ENCODE results near the gene POLN. TPM values are rescaled to one million over a fixed set of nuclear protein-coding genes. Genes with fewer than 3 reads are reported as not detected.

POLN gene
- total RNA-seq, 2 experiments from 2014 or later = 2.4 to 2.5 TPM

Other genes starting within 250 kb of the POLN start
- 10 to 100 TPM; 32.2 to 35.6 TPM for gene NELFA, start 233.1 kb downstream of the POLN start, total RNA-seq
- gene NAT8L, start 182.8 kb downstream of the POLN start, total RNA-seq = under 1 TPM in 1 of 2 experiments, not detected in 1; 0.05 TPM
- gene HAUS3, start within 50 bp of the POLN start, total RNA-seq = 10 to 100 TPM; 22.0 to 25.8 TPM
- gene MXD4, start 20.0 kb upstream of the POLN start, total RNA-seq = 1 to 10 TPM; 5.9 to 6.9 TPM
- gene ZFYVE28, start 176.5 kb upstream of the POLN start, total RNA-seq = 1 to 10 TPM; 6.1 to 6.3 TPM
- not detected for gene CFAP99, start 176.8 kb upstream of the POLN start, total RNA-seq
- 100 to 1,000 TPM; 105 to 118 TPM for gene RNF4, start 227.0 kb upstream of the POLN start, total RNA-seq

Measured in activated CD8-positive, alpha-beta T cell treated with anti-CD3 and anti-CD28 coated beads, Interleukin-2, amount 10 ng/mL, durations not matched to agents 7 days and 5 days (primary cell).